ENCODE measurements around the gene RPL7A.

DNA sequence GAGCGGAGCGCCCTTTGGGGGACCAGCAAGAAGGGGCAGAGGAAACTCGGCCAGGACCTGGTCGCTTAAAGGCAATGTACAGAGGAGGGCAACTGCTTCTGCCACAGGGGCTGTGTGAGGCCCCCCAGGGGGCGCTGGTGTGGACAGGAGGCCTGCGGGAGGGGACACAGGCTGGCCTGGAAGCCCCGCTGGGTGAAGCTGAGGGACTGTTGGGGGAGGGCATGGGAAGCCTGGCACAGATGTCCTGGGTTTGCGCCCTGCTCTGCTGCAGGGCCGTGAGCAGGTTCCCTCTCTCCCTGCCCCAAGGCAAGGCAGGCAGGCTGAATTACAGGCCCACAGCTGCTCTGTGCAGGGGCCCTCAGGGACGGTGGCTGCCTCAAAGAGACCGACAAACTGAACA is 5.4 kb upstream of the RPL7A start:
- TF ChIP-seq, protein P1, sequence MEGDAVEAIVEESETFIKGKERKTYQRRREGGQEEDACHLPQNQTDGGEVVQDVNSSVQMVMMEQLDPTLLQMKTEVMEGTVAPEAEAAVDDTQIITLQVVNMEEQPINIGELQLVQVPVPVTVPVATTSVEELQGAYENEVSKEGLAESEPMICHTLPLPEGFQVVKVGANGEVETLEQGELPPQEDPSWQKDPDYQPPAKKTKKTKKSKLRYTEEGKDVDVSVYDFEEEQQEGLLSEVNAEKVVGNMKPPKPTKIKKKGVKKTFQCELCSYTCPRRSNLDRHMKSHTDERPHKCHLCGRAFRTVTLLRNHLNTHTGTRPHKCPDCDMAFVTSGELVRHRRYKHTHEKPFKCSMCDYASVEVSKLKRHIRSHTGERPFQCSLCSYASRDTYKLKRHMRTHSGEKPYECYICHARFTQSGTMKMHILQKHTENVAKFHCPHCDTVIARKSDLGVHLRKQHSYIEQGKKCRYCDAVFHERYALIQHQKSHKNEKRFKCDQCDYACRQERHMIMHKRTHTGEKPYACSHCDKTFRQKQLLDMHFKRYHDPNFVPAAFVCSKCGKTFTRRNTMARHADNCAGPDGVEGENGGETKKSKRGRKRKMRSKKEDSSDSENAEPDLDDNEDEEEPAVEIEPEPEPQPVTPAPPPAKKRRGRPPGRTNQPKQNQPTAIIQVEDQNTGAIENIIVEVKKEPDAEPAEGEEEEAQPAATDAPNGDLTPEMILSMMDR (optimal IDR thresholded peaks at IDR 0.05 in 1 of 3, IDR thresholded peaks at IDR 0.05 in 1 of 3, conservative IDR thresholded peaks at IDR 0.05 in 1 of 3; ENCODE audit: extremely low read depth in 1 of 3, insufficient read depth in 2 of 3, low read length in 3 of 3): no peak
- no peak for TF ChIP-seq EZH2 (IDR thresholded peaks at IDR 0.05; ENCODE audit: low read length)
